Hematopoietic multipotent progenitor cell treated with erythropoietin and hydrocortisone succinate and interleukin-3 and kit ligand, for 15 days (in vitro differentiated cells): ENCODE measurements around the gene ABCA5.
"Not testable (repeated sequence)": the region's sequence is repeated elsewhere in the genome, so short reads cannot be mapped to it uniquely, and the experiment has no call there.

Experiments
- DNase-seq: peaks from one replicate; pipeline ENCODE4 v3.0.0-alpha.2; 2015; ENCODE audit warnings: low spot score

Gene ABCA5

GRCh38 chr17:69325518-69326376 is 1.2 kb downstream of the ABCA5 start:
- DNase-seq: no peak

DNA sequence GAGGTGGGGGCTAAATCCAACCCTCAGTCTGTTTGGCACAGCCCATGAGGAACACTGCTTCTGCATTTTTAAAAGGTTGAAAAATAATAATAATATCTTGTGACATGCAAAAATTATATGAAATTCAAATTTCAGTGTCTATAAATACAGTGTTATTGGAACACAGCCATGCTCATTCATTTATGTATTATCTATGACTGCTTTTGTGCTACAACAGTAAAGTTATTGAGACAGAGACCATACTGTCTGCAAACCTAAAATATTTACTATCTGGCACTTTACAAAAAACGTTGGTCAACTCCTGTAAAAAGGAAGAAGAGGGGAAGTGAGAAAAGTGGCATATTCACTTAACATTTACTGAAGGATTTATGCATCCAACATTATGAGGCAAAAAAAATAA is 3.1 kb downstream of the ABCA5 start:
- DNase-seq: no peak

- no peak for DNase-seq
These were observed 6.1 kb downstream of the ABCA5 start for GRCh38 chr17:69320908-69321238.

DNA sequence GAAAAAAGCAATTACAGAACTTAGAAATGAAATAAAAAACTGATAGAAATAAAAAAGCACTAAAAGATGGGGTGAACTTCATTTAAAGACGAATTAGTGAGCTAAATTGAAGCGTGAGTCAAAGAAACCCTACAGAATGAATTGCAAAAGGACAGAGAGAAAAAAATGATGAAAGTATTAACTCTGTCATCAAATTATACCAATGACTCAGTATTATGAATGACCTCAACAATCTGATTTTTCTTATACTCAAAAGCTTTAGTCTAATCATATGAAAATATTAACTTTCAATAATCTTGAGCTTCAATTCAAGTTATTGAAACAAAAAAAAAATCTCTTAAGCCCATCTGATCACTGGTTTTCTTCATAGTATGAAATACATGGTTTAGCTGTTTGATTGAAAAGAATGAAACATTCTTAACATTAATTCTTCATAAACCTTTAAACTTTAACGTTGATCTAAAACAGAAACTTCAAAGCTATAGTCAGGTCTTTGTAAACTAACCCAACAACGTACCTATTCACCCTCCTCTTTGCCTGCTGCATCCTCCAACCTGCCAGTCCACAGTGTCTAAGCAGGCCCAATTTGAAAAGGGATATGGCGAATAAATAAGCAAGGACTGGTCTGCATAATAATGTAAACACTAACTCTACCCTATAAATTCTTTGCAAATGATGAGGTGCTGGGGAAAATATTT is 6.6 kb downstream of the ABCA5 start:
- DNase-seq: no peak

DNA sequence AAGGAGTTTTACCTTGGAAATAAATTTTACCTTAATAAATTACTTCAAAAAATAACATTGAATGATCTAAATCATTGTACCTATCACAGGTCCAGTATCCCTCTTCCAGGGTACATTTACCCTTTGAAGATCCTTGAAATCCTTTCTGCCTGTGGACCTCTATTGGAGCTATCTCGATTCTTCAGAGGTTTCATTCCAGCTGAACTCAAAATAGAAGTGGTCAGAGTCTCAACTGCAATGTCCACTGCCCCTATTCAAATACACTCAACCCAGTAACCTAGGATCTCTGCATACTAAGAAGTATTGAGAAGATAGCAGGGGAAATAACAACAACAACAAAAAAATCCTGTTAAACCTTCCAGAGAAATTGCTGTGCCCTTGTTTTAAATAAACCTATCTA is 9.3 kb downstream of the ABCA5 start:
- no peak for DNase-seq

DNA sequence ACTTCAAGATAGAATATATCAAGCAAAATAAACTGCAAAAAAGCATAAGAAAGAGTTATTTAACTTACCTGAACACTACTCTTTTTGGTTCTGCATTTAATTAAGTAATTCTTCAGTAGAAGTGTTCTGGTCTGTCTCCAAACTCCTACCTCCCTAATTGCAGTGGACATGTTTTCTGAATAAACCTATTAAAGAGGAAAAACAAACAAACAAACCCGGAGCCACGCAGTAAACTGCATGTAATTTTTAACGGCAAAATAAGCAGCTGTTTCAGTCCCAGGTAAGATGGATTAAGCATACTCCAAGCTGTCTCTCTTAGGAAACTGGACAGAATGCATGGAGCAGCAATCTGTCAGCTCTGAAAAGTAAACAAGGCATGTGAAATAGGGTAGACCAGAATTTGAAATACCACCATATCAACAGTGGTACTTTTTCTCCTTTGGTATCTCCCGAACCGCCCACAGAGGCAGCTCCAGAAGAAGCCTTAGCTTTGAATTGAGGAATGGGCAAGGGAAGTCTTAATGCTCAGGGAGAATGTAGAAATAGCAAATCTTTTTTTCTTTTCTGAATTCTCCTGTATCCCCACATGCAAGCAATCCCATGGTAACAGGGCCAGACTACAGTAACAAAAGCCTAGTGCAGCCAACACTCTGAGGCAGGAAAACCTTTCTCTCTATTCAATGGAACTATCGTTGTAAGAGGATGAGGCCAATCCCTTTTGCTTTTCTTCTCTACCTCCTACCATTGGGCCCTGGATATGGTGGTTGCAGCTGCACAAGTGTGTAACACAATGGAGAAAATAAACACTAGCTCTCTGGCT is 12.5 kb downstream of the ABCA5 start:
- no peak for DNase-seq

DNA sequence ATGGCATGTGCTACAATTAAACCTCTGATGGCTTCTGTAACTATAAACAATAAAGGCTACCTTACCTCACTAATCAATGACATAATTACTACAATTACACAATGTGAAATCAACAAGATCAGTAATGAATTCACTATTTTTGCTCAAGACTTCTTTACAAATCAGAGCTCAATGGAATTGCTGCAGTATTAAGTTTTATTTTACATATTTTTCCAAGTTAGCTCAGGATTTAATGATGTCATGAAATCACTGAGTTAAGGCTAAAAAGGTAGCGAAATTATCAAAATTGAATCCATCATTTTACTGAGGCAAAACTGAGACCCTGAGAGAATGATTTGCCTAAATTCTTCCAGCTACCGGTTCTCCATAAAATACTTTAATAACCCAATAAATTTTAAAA is 21.8 kb downstream of the ABCA5 start:
- DNase-seq: no peak

- no peak for DNase-seq
These were observed 24.3 kb downstream of the ABCA5 start for GRCh38 chr17:69302682-69303081.

- DNase-seq: no peak
These were observed 26.7 kb downstream of the ABCA5 start for GRCh38 chr17:69300222-69300621.

DNA sequence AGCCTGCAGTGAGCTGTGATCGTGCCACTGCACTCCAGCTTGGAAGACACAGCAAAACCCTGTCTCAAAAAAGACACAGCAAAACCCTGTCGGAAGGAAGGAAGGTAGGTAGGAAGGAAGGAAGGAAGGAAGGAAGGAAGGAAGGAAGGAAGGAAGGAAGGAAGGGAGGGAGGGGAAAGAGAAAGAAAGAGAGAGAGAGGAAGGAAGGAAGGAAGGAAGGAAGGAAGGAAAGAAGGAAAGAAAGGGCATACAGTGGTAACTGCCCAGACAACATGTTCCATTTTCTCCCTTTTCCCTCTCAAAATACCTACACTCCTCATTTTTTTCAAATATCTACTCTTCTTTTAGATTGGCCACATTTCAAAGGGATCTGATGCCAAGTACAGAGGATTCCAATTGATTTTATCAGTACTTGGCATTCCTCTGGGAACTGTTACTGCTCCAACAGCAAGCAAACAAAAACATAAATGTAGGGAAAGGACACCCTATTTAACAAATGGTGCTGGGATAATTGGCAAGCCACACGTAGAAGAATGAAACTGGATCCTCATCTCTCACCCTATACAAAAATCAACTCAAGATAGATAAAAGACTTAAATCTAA is 28.7 kb downstream of the ABCA5 start:
- not testable (repeated sequence) for DNase-seq

DNA sequence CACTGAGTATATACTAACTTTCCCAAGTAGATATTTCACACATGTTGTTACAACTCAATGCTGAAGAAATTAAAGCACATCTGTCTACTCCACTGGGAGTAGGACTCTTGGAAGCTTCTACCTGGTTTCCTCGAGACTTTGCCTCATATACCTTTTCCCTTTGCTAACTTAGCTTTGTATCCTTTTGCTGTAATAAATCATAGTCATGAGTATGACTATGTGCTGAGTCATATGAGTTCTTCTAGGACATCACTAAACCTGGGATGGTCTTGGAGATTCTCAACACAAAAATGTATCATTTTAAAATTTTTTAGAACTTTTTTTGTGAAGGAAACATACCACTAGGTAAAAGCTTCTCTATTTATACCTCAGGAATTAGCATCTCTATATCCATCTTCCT is 39.8 kb downstream of the ABCA5 start:
- no peak for DNase-seq

DNA sequence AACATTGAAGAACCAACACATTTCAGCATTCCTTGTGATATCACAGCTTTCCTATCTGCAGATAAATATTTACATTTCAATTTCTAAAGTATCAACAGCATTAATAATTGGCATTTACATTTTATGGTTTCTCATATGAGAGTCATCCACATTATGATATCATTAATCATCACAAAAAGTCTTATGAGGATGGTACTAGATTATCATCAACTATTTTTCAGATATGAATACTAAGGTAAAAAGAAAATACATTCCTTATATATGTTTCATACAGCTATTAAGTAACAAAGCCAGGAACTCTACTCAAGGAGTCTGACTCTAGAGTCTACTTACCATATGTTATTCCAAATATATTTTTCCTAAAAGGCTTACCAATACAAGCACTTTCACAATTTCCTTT is 40.7 kb downstream of the ABCA5 start:
- DNase-seq: no peak

GRCh38 chr17:69284646-69285045 is 42.3 kb downstream of the ABCA5 start:
- DNase-seq: no peak

DNA sequence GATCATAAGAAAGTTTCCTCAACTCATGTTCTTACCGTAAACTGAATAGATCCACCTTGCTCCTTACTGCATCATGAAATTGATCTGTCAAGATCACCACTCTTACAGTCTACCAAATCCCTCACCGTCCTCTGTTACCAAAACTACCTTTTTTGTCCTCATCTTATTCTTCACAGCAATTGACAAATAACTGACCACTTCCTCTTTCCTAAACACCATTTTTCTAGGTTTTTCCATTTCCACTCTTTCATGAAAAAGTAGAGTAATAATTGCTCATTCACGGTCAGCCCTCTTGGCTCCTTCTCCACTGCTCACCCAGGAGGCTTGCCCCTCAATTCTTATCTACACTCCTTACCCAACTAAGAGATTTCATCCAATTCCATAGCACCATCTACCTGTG is 44.9 kb downstream of the ABCA5 start:
- no peak for DNase-seq

- DNase-seq: not testable (repeated sequence)
These were observed 50.7 kb downstream of the ABCA5 start for GRCh38 chr17:69276279-69276678.

GRCh38 chr17:69275751-69276150 is 51.2 kb downstream of the ABCA5 start:
- DNase-seq: no peak

GRCh38 chr17:69271023-69271422 is 55.9 kb downstream of the ABCA5 start:
- no peak for DNase-seq

DNA sequence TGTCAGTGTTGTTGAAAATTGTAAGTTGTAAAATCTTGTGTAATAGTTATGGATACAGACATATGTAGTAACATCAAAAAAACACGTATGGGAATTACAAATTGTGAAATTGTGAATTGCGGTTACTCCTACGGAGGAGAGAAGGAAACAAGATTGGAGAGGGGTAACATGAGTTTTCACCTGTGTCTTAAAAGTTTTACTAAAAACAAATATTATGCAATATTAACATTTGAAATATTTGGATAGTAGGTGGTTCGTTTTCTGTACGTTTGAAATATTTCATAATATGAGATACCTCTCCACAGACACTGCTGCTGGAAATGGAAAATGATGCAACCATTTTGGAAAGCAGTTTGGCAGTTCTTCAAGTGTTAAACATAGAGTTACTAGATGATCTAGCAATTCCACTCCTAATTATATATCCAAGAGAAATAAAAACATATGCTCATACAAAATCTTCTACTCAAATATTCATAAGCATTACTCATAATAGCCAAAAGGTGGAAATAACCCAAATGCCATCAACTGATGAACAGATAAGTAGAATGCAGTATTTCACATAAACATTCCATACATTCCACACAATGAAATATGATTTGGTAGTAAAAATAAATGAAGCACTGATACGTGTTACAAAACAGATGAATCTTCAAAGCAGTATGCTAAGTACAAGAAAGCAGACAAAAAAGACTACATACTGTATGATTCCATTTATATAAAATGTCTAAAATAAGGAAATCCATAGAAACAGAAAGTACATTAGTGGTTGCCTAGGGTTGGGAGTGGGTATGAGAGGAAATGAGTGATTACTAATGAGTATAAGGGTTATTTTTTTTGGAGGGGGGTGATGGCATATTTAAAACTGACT is 57.6 kb downstream of the ABCA5 start:
- DNase-seq: no peak

GRCh38 chr17:69268543-69269014 is 58.4 kb downstream of the ABCA5 start:
- DNase-seq: no peak

GRCh38 chr17:69267219-69267618 is 59.7 kb downstream of the ABCA5 start:
- DNase-seq: no peak

- no peak for DNase-seq
These were observed 61.1 kb downstream of the ABCA5 start for GRCh38 chr17:69265873-69266272.
